OCI-LY3 (cell line): ENCODE results near the gene PPFIBP2.

ENCODE experiments used
- H2AFZ ChIP-seq: fragments of 200-600, 300-600 bp; shearing (Covaris generic); 2 replicates; pipeline ENCODE4 v1.6.0; 2014; ENCODE audit warnings: antibody characterized with exemption, low read depth, low read length
- H3K27ac ChIP-seq: fragments of 200-600, 300-600 bp; sonication (generic); 2 replicates; pipeline ENCODE4 v1.5.1; 2014; ENCODE audit warnings: mild to moderate bottlenecking, low read length, moderate library complexity, mixed read lengths
- H3K27me3 ChIP-seq: fragments of 200-600, 300-600 bp; sonication (generic); 2 replicates; pipeline ENCODE4 v1.6.1; 2014; ENCODE audit warnings: low read depth, low read length, mixed read lengths
- H3K36me3 ChIP-seq: fragments of 200-600, 300-600 bp; sonication (generic); replicated peaks from 2 replicates; pipeline ENCODE3; 2014; ENCODE audit warnings: low read depth, low read length, mixed read lengths
- H3K4me1 ChIP-seq: fragments of 300-600, 200-600 bp; sonication (generic); 2 replicates; pipeline ENCODE4 v1.6.1; 2014; ENCODE audit warnings: low read length, mixed read lengths
- H3K4me2 ChIP-seq: fragments of 200-600, 300-600 bp; sonication (generic); 2 replicates; pipeline ENCODE4 v1.6.1; 2014; ENCODE audit warnings: low read length, mixed read lengths
- H3K4me3 ChIP-seq: fragments of 300-600, 200-600 bp; sonication (generic); 2 replicates; pipeline ENCODE4 v1.5.1; 2014; ENCODE audit warnings: antibody characterized with exemption, mild to moderate bottlenecking, low read length, moderate library complexity
- H3K79me2 ChIP-seq: fragments of 300-600, 200-600 bp; shearing (Covaris generic); 2 replicates; pipeline ENCODE4 v1.6.1; 2014; ENCODE audit warnings: mild to moderate bottlenecking, low read length, mixed read lengths
- H3K9ac ChIP-seq: fragments of 300-600, 200-600 bp; shearing (Covaris generic); 2 replicates; pipeline ENCODE4 v1.6.0; 2014; ENCODE audit warnings: mild to moderate bottlenecking, low read length, moderate library complexity
- H3K9me3 ChIP-seq: fragments of 200-600, 300-600 bp; shearing (Covaris generic); 2 replicates; pipeline ENCODE4 v1.6.1; 2014; ENCODE audit warnings: low read length, mixed read lengths; ENCODE audit not compliant: insufficient read depth
- H4K20me1 ChIP-seq: fragments of 200-600, 300-600 bp; sonication (generic); 2 replicates; pipeline ENCODE4 v1.6.1; 2016; ENCODE audit warnings: low read length, mixed read lengths; ENCODE audit not compliant: insufficient read depth
- EZH2phosphoT487 ChIP-seq: fragments of 200-600 bp; shearing (Covaris generic); IDR thresholded peaks from 2 replicates; pipeline ENCODE4 v1.6.1; 2018; ENCODE audit warnings: antibody characterized with exemption, mixed run types, low read depth
- TF ChIP-seq, protein P1 (sequence below): fragments of 200-600, 300-600 bp; sonication (generic); IDR thresholded peaks from 2 replicates; pipeline ENCODE4 v1.5.1; 2014; ENCODE audit warnings: antibody characterized with exemption, low read length, low read depth

PPFIBP2 gene

DNA sequence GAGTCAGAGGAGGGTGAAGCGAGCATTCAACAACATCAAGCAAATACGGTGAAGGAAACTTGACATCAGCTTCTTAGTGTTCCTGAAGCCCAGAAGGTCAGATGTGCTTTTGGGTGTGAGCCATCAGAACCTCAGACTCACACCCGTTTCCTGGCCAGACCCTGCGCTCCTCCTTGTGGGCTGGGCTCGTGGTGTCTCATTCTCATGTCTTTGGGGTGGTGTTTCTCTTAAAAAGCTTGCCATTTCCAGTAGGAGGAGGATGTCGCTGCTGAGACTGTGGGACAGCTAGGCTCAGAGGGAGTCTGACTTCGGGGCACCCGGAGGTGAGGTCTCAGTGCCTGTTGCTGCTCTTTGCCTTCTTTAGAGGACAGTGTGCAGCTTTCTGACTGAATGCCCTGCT lies 24.2 kb downstream of the PPFIBP2 start:
- H3K36me3 ChIP-seq, result peaks cover 35% of the 10 kb centered on the region
- H3K79me2 ChIP-seq, result peaks cover 97% of the 10 kb centered on the region
- no peak overlapping the region for H3K9ac ChIP-seq

DNA sequence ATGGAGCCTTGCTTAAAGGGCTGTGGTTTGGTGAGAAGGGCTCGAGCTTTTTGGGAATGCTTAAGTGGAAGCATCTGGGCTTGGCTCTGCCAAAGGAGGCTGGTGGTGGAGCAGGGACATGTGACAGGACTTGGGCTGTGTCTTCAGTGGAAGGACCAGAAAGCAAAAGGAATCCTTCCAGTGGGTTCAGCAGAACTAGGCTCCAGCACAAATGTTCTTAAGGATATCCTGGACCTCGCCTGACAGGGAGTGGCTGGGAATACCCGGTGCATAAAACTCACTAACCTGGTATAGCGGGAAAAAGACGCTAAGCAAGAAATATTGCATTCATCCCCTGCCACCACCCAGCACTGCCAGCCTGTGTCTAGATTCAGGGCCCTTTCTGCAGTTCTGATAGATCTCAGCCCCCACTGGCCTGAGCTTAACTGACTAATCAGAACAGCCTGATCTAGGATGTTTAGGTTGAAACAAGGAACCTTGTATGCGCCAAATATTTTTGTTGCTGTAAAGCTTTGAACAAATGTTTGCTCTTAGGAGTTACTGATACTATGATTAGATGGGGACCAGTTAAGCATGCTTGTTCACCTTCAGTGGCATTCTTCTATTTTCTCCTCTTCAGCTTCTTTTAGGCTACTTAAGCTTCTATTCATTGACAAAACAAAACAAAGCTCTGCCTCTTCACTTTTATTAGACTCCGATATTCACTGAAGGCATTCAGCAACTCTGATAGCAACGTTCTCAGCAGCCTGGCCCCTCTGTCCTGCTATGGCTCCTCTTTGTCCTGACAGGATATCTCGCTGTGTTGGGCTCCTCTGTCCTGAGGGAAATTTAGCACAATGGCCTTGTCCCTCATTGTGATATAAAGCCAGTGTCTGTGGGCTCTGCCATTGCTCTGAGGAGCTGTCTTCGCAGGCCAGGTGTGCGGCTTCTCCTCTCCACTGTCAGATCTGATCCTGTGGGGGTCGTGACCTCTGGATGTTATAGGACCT lies 25.0 kb downstream of the PPFIBP2 start:
- Histone ChIP-seq H4K20me1 (peaks cover 93% of the 10 kb centered on the region), H3K27ac (no peak overlapping the region), H3K36me3 (peaks cover 42% of the 10 kb centered on the region), H3K79me2 (peaks cover 97% of the 10 kb centered on the region), H3K9me3 (no peaks in the 10 kb centered on the region), H3K27me3 (no peaks in the 10 kb centered on the region), H3K4me2 (no peak overlapping the region), H3K9ac (no peak overlapping the region), H3K4me1 (peaks cover 26% of the 10 kb centered on the region), H3K4me3 (no peak overlapping the region), H2AFZ (no peak overlapping the region)
- TF ChIP-seq, protein P1, sequence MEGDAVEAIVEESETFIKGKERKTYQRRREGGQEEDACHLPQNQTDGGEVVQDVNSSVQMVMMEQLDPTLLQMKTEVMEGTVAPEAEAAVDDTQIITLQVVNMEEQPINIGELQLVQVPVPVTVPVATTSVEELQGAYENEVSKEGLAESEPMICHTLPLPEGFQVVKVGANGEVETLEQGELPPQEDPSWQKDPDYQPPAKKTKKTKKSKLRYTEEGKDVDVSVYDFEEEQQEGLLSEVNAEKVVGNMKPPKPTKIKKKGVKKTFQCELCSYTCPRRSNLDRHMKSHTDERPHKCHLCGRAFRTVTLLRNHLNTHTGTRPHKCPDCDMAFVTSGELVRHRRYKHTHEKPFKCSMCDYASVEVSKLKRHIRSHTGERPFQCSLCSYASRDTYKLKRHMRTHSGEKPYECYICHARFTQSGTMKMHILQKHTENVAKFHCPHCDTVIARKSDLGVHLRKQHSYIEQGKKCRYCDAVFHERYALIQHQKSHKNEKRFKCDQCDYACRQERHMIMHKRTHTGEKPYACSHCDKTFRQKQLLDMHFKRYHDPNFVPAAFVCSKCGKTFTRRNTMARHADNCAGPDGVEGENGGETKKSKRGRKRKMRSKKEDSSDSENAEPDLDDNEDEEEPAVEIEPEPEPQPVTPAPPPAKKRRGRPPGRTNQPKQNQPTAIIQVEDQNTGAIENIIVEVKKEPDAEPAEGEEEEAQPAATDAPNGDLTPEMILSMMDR, result no peak
- no peak for TF ChIP-seq EZH2phosphoT487

More for the DNA sequence above, 24.2 kb downstream of the PPFIBP2 start:
- Histone ChIP-seq H3K4me1 (peaks cover 33% of the 10 kb centered on the region), H3K4me2 (no peak overlapping the region), H2AFZ (no peak overlapping the region), H4K20me1 (peaks cover 93% of the 10 kb centered on the region), H3K27ac (no peak overlapping the region), H3K4me3 (no peak overlapping the region), H3K9me3 (no peaks in the 10 kb centered on the region), H3K27me3 (no peaks in the 10 kb centered on the region)
- no peak for TF ChIP-seq EZH2phosphoT487
- TF ChIP-seq, protein P1, result no peak

DNA sequence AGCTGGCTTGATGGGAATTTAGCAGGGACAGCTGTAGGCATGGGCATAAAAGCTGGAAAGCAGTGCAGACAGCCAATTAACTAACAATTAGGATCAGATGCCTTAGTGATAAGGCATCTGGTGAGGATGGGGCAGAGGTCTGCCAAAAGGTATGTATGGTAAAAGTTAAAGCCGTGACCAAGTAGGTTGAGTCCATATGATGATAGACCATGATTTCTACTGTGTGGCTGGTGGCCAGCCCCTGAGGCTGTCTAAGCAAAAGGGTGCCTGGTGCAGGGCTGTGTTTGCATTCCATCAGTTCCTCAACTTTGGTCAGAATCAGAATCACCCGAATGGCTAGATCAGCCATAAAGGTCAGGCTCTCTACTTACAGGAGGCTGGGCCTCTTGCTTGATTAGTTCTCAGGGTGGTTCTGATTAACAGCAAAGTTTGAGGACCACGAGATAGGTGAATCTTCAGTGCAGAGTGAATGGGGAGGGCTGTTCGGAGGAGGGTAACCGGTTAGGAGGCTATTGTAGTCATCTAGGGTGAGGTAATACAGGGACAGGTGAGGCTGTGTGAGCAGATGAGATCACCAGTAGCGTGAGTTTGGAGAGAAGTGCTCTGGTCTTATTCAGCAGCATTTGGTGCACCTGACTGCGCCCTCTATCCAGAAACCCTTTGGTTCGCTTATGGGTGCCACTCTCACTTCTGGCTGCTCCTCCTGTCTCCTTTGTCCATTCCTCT lies 27.2 kb downstream of the PPFIBP2 start:
- Histone ChIP-seq H3K79me2 (peaks cover 96% of the 10 kb centered on the region), H3K4me1 (peaks cover 15% of the 10 kb centered on the region), H3K4me2 (no peak overlapping the region), H2AFZ (no peak overlapping the region), H3K27ac (no peak overlapping the region), H3K4me3 (no peak overlapping the region), H3K9me3 (no peaks in the 10 kb centered on the region), H3K9ac (no peak overlapping the region), H3K27me3 (no peaks in the 10 kb centered on the region), H4K20me1 (peaks cover 93% of the 10 kb centered on the region), H3K36me3 (peaks cover 33% of the 10 kb centered on the region)
- no peak for TF ChIP-seq EZH2phosphoT487

DNA sequence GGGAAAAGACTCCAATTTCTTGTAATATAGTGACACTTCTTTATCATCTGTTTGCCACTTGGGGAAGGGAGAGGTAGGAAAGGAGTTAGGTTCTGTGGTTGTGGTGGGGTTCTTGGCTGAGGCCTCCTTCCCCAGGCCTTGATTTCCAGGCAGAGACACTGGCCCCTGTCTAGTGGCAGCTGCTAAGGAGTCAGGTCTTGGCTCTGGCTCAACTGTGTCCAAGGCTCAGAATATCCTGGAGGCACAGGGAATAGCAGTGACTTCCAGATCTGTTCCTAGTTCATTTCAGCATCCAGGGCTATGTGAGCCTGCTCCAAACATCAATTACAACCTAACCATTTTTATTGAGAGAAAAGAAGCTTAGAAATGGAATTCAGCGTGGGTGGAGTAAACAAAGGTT lies 29.5 kb downstream of the PPFIBP2 start:
- no peaks in the 10 kb centered on the region for H3K9me3 ChIP-seq
- peaks cover 30% of the 10 kb centered on the region for H3K36me3 ChIP-seq
- H3K4me2 ChIP-seq, result no peak overlapping the region
- H2AFZ ChIP-seq, result no peak overlapping the region
- H3K79me2 ChIP-seq, result peaks cover 93% of the 10 kb centered on the region
- peaks cover 93% of the 10 kb centered on the region for H4K20me1 ChIP-seq
- no peak overlapping the region for H3K4me3 ChIP-seq
- no peak overlapping the region for H3K9ac ChIP-seq
- no peaks in the 10 kb centered on the region for H3K27me3 ChIP-seq
- H3K27ac ChIP-seq, result no peak overlapping the region
- H3K4me1 ChIP-seq, result peaks cover 16% of the 10 kb centered on the region
- TF ChIP-seq EZH2phosphoT487, result no peak
- TF ChIP-seq, protein P1, result no peak
